Gastroesophageal sphincter (tissue), 3 donors: Measurements from ENCODE around the gene DTHD1.

Experiments
- CTCF ChIP-seq, 4 experiments: fragments of 200-600 bp in 2 of 4; fragments of 450-650 bp in 2 of 4; sonication (generic) in 1 of 4; IDR thresholded peaks; one replicate each; pipeline ENCODE4 v1.5.1; 2017 to 2019; ENCODE audit warnings: antibody characterized with exemption in 4 of 4, mild to moderate bottlenecking in 2 of 4, moderate library complexity in 2 of 4
- EP300 ChIP-seq: sonication (generic); formaldehyde crosslinking; IDR thresholded peaks from one replicate; pipeline ENCODE4 v1.6.1; 2017; ENCODE audit warnings: antibody characterized with exemption, mild to moderate bottlenecking
- POLR2AphosphoS5 ChIP-seq: sonication (generic); formaldehyde crosslinking; IDR thresholded peaks from one replicate; pipeline ENCODE4 v1.6.1; 2017; ENCODE audit warnings: antibody characterized with exemption

GRCh38 chr4:36280555-36280954, 861 bp upstream of the DTHD1 start:
- TF ChIP-seq CTCF (IDR thresholded peaks at IDR 0.05) (no peak), POLR2AphosphoS5 (no peak), EP300 (no peak)
